Thyroid gland (tissue), 4 donors: ENCODE measurements around the gene ARHGAP22. TPM values are rescaled to one million over a fixed set of nuclear protein-coding genes. Genes with fewer than 3 reads are reported as not detected.
A peak's percentile ranks its signal among the peaks of the same experiment; 100 is the strongest.

Source experiments
- DNase-seq, 2 donors: peaks; one replicate each; pipeline ENCODE4 v3.0.0-alpha.2; 2019
- H3K27ac ChIP-seq, 3 donors: fragments of 200-600 bp; sonication (generic); 1 replicate in 2 of 3; 2 replicates in 1 of 3; pipeline ENCODE4 v1.5.1; 2016 to 2019; ENCODE audit warnings: mild to moderate bottlenecking in 1 of 3, moderate library complexity in 1 of 3
- H3K27me3 ChIP-seq: fragments of 200-600 bp; sonication (generic); one replicate; pipeline ENCODE4 v1.5.1; 2019
- H3K36me3 ChIP-seq, 2 donors: fragments of 200-600 bp; sonication (generic); one replicate each; pipeline ENCODE4 v1.5.1; 2016 to 2019
- H3K4me1 ChIP-seq, 2 donors: fragments of 200-600 bp; sonication (generic); one replicate each; pipeline ENCODE4 v1.5.1; 2017 to 2019
- H3K4me3 ChIP-seq, 3 donors: fragments of 200-600 bp; sonication (generic); replicated peaks in 1 of 3; 1 replicate in 2 of 3; 2 replicates in 1 of 3; pipeline ENCODE4 v1.5.1; 2016; ENCODE audit warnings: mild to moderate bottlenecking in 1 of 3
- H3K9me3 ChIP-seq: fragments of 200-600 bp; sonication (generic); one replicate; pipeline ENCODE4 v1.5.1; 2017
- CTCF ChIP-seq, 6 experiments: fragments of 200-600 bp in 3 of 6; fragments of 450-650 bp in 3 of 6; sonication (generic) in 3 of 6; IDR thresholded peaks; one replicate each; pipeline ENCODE4 v1.5.1; 2016 to 2019; ENCODE audit warnings: antibody characterized with exemption in 6 of 6, mild to moderate bottlenecking in 2 of 6, inconsistent platforms in 1 of 6, moderate library complexity in 1 of 6
- POLR2A ChIP-seq, 2 donors: fragments of 450-650 bp; IDR thresholded peaks; one replicate each; pipeline ENCODE4 v1.6.1; 2017; ENCODE audit warnings: antibody characterized with exemption in 2 of 2, mild to moderate bottlenecking in 2 of 2, moderate library complexity in 1 of 2
- WGBS, 2 donors: methylation state at CpG; one replicate each; pipeline ENCODE4 v1.1.5; 2017; 5-methylcytosine and 5-hydroxymethylcytosine counted together
- intact Hi-C: fragments of 100-400 bp; cut with DNase I; formaldehyde crosslinking; loops from one replicate; pipeline ENCODE4 v1.15.1; 2023
- total RNA-seq, 4 donors: library from RNA; depleted of rRNA; stranded (reverse); fragments of >200 nt; gene quantifications; one replicate each; pipeline ENCODE4 v1.2.3, GENCODE V29; 2016

Gene ARHGAP22
- total RNA-seq, 4 donors from 2014 or later: 3.4 to 29.5 (median 19.1) TPM

GRCh38 chr10:48533951-48534720 is 70.7 kb downstream of the ARHGAP22 start:
- no peaks in the 10 kb centered on the region for H3K9me3 ChIP-seq
- H3K27me3 ChIP-seq: no peaks in the 10 kb centered on the region
- DNase-seq: peak; percentile 76 to 84
- H3K4me1 ChIP-seq: peaks cover 17 to 27% of the 10 kb centered on the region in 2 donors
- TF ChIP-seq POLR2A (IDR thresholded peaks at IDR 0.05): no peak
- peak in 1 of 6 experiments; percentile 10 for TF ChIP-seq CTCF (IDR thresholded peaks at IDR 0.05)
- intact Hi-C loops: no loop called here
- WGBS, 2 donors: 20 to 25% methylated on average over 7 to 8 of the region's 8 CpGs
- no peaks in the 10 kb centered on the region for H3K36me3 ChIP-seq
- H3K4me3 ChIP-seq: no peak overlapping the region
- peak overlapping the region in 1 of 3 donors; percentile 12 for H3K27ac ChIP-seq

- no peak for DNase-seq
- no peaks in the 10 kb centered on the region for H3K27me3 ChIP-seq
- H3K4me1 ChIP-seq: peaks cover 17 to 27% of the 10 kb centered on the region in 2 donors
- H3K36me3 ChIP-seq: no peaks in the 10 kb centered on the region
- H3K27ac ChIP-seq: peak overlapping the region in 1 of 3 donors; percentile 12
- TF ChIP-seq CTCF (IDR thresholded peaks at IDR 0.05) (no peak), POLR2A (IDR thresholded peaks at IDR 0.05) (no peak)
- no peak overlapping the region for H3K4me3 ChIP-seq
- WGBS, 2 donors: 84 to 86% methylated on average over 3 of the region's 3 CpGs
- intact Hi-C loops: no loop called here
- H3K9me3 ChIP-seq: no peaks in the 10 kb centered on the region
Measured at GRCh38 chr10:48533540-48533939, 71.3 kb downstream of the ARHGAP22 start.

GRCh38 chr10:48531486-48531885 is 73.4 kb downstream of the ARHGAP22 start:
- Histone ChIP-seq H3K27me3 (no peaks in the 10 kb centered on the region), H3K9me3 (no peaks in the 10 kb centered on the region), H3K4me1 (peaks cover 11 to 23% of the 10 kb centered on the region in 2 donors), H3K4me3 (no peak overlapping the region), H3K36me3 (no peaks in the 10 kb centered on the region), H3K27ac (no peak overlapping the region)
- TF ChIP-seq CTCF (IDR thresholded peaks at IDR 0.05) (no peak), POLR2A (IDR thresholded peaks at IDR 0.05) (no peak)
- no peak for DNase-seq
- intact Hi-C loops: no loop called here
- WGBS, 2 donors: 74 to 78% methylated on average over 5 of the region's 5 CpGs

GRCh38 chr10:48529331-48529730 is 75.5 kb downstream of the ARHGAP22 start:
- no peaks in the 10 kb centered on the region for H3K9me3 ChIP-seq
- intact Hi-C loops: no loop called here
- DNase-seq: no peak
- TF ChIP-seq POLR2A (IDR thresholded peaks at IDR 0.05): no peak
- no peak for TF ChIP-seq CTCF (IDR thresholded peaks at IDR 0.05)
- no peak overlapping the region for H3K4me3 ChIP-seq
- H3K27me3 ChIP-seq: no peaks in the 10 kb centered on the region
- WGBS, 2 donors: 72 to 87% methylated on average over 2 of the region's 2 CpGs
- H3K4me1 ChIP-seq: peaks cover 5 to 19% of the 10 kb centered on the region in 2 donors
- no peak overlapping the region for H3K27ac ChIP-seq
- H3K36me3 ChIP-seq: no peaks in the 10 kb centered on the region

GRCh38 chr10:48527756-48528155 is 77.1 kb downstream of the ARHGAP22 start:
- peaks cover 5 to 14% of the 10 kb centered on the region in 2 donors for H3K4me1 ChIP-seq
- H3K27ac ChIP-seq: no peak overlapping the region
- H3K9me3 ChIP-seq: no peaks in the 10 kb centered on the region
- H3K36me3 ChIP-seq: no peaks in the 10 kb centered on the region
- no peak for DNase-seq
- no peaks in the 10 kb centered on the region for H3K27me3 ChIP-seq
- no peak for TF ChIP-seq POLR2A (IDR thresholded peaks at IDR 0.05)
- TF ChIP-seq CTCF (IDR thresholded peaks at IDR 0.05): no peak
- 100% methylated on average over 1 of the region's 1 CpG for WGBS, 2 donors
- H3K4me3 ChIP-seq: no peak overlapping the region
- intact Hi-C loops: no loop called here
